GM23248 (cell line): ENCODE data around the gene RGS9. TPM values are rescaled to one million over a fixed set of nuclear protein-coding genes. Genes with fewer than 3 reads are reported as not detected.

ENCODE experiments used
- DNase-seq: peaks from one replicate; pipeline ENCODE4 v3.0.0-alpha.2; 2015
- H2AFZ ChIP-seq: fragments of 200-600 bp; sonication (generic); 2 replicates; pipeline ENCODE4 v1.6.1; 2016; ENCODE audit warnings: antibody characterized with exemption
- H3F3A ChIP-seq: fragments of 200-600 bp; sonication (generic); 2 replicates; pipeline ENCODE4 v1.6.1; 2016; ENCODE audit warnings: mild to moderate bottlenecking, antibody characterized with exemption, mixed run types; ENCODE audit not compliant: insufficient read depth
- H3K27ac ChIP-seq: fragments of 200-600 bp; sonication (generic); 2 replicates; pipeline ENCODE4 v1.5.1; 2016; ENCODE audit warnings: mild to moderate bottlenecking
- H3K27me3 ChIP-seq: fragments of 200-600 bp; sonication (generic); replicated peaks from 2 replicates; pipeline ENCODE4 v1.6.1; 2016; ENCODE audit warnings: mild to moderate bottlenecking; ENCODE audit not compliant: insufficient read depth
- H3K36me3 ChIP-seq: fragments of 200-600 bp; sonication (generic); 2 replicates; pipeline ENCODE4 v1.6.1; 2016; ENCODE audit warnings: low read depth, mild to moderate bottlenecking
- H3K4me1 ChIP-seq: fragments of 200-600 bp; sonication (generic); 2 replicates; pipeline ENCODE4 v1.6.1; 2016; ENCODE audit warnings: mild to moderate bottlenecking; ENCODE audit not compliant: insufficient read depth
- H3K4me2 ChIP-seq: fragments of 200-600 bp; sonication (generic); one replicate; pipeline ENCODE4 v1.6.1; 2016; ENCODE audit warnings: mild to moderate bottlenecking; ENCODE audit not compliant: unreplicated experiment
- H3K4me3 ChIP-seq: fragments of 200-600 bp; sonication (generic); 2 replicates; pipeline ENCODE4 v1.5.1; 2016; ENCODE audit warnings: mild to moderate bottlenecking
- H3K79me2 ChIP-seq: fragments of 200-600 bp; sonication (generic); 2 replicates; pipeline ENCODE4 v1.6.1; 2016; ENCODE audit warnings: mild to moderate bottlenecking; ENCODE audit not compliant: insufficient read depth
- H3K9ac ChIP-seq: fragments of 200-600 bp; sonication (generic); 2 replicates; pipeline ENCODE4 v1.6.1; 2016; ENCODE audit warnings: mild to moderate bottlenecking
- H3K9me2 ChIP-seq: fragments of 200-600 bp; sonication (generic); 2 replicates; pipeline ENCODE4 v1.6.1; 2016; ENCODE audit warnings: mixed run types, mild to moderate bottlenecking, moderate library complexity; ENCODE audit not compliant: insufficient read depth
- H3K9me3 ChIP-seq: fragments of 200-600 bp; sonication (generic); one replicate; pipeline ENCODE4 v1.6.1; 2017; ENCODE audit warnings: low read depth
- H4K20me1 ChIP-seq: fragments of 200-600 bp; sonication (generic); 2 replicates; pipeline ENCODE4 v1.6.0; 2016; ENCODE audit not compliant: insufficient read depth
- EZH2 ChIP-seq: fragments of 200-600 bp; sonication (generic); IDR thresholded peaks from 2 replicates; pipeline ENCODE4 v1.6.1; 2018; ENCODE audit warnings: antibody characterized with exemption, mild to moderate bottlenecking; ENCODE audit not compliant: insufficient read depth, poor library complexity, severe bottlenecking
- EZH2phosphoT487 ChIP-seq: fragments of 200-600 bp; sonication (generic); IDR thresholded peaks from 2 replicates; pipeline ENCODE4 v1.6.1; 2018; ENCODE audit warnings: antibody characterized with exemption, moderate library complexity, mild to moderate bottlenecking, low read depth; ENCODE audit not compliant: insufficient read depth
- WGBS, 2 experiments: methylation state at CpG; one replicate each; pipeline ENCODE4 v1.1.6; 2015 to 2017; ENCODE audit warnings: low lambda C conversion rate in 2 of 2, low coverage in 1 of 2; ENCODE audit errors: missing lambda C conversion rate in 2 of 2; 5-methylcytosine and 5-hydroxymethylcytosine counted together
- in situ Hi-C: fragments of 300-500 bp; cut with MboI; formaldehyde crosslinking; loops from 2 replicates; pipeline ENCODE4 v1.15.0; 2020
- polyA plus RNA-seq: library from polyadenylated mRNA; unstranded; fragments of >200 nt; fragmentation: Nextera tagmentation; extraction: Ambion mirVana; gene quantifications from 2 replicates; pipeline ENCODE4 v1.2.1, GENCODE V29; 2016
- total RNA-seq: library from RNA; depleted of rRNA; stranded (reverse); fragments of >200 nt; shearing (Covaris generic); gene quantifications from 2 replicates; pipeline ENCODE4 v1.2.3, GENCODE V29; 2014

The RGS9 gene
- total and polyA plus RNA-seq, 2 experiments from 2014 or later = 0.43 TPM; not detected in 1

DNA sequence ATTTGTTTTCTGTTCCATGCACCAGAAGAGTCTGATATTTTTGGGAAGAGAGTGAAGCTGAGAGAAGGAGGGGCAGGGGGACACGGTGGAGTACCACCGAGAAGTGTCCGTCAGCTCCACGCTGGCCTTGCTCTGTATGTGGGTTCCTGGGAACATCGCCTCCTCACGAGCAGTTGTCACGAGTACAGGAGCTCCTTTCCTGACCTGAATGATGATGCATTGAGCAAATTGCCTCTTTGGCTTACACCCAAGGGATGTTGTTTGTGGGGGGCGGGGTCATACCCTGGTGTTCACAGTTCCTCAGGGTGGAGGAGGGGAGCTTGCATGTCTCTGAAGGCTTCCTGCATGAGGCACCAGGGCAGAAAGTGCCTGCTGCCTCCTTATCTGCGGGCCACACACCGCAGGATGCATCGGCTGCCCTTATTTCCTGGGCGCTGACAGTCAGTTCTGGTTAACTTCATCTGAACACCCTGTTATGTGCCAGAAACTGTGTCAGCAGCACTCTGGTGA lies 36.2 kb downstream of the RGS9 start:
- no peak overlapping the region for H3K27ac ChIP-seq
- 64 to 65% methylated on average over 12 of the region's 12 CpGs for WGBS, 2 experiments
- no peak overlapping the region for H2AFZ ChIP-seq

DNA sequence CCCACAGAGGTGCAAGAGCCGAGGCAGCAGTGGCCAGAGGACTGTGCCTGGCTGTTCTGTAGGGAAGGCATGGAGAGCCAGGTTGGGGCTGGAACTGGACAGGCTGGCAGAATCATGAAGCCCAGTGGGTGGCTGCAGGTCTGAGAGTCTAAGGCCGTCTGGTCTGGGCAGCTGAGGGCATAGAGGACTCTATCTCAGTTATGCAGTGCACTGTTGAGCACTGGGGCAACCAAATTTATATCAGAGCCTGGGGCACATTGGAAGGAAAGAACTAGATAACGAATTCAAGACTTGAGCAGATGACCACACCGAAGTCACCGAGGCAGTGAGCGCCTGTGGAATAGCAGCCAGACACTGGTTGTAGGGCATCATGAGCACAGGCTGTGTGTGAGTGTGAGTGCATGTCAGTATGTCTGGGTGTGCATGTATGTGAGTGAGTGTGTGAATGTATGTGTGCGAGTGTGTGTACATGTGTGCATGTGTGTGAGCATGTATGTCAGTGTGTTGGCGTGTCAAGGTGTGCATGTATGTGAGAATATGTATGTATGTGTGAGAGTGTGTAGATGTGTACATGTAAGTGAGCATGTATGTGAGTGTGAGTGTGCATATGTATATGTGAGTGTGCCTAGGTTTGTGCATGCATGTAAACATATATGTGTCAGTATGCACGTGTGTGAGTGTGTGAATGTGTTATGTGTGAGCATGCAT lies 37.0 kb downstream of the RGS9 start:
- Histone ChIP-seq H3K27me3 (0 out of 2 replicates have a peak, but pooled peaks cover 1% of the 10 kb centered on the region), H3K36me3 (no peaks in the 10 kb centered on the region), H3K9ac (no peak overlapping the region), H3K79me2 (no peaks in the 10 kb centered on the region), H3K9me2 (no peaks in the 10 kb centered on the region; the same call in 1 of the 2 replicates), H3K4me3 (no peak overlapping the region), H3F3A (no peaks in the 10 kb centered on the region), H3K27ac (no peak overlapping the region), H3K9me3 (no peaks in the 10 kb centered on the region), H3K4me1 (peaks cover 3% of the 10 kb centered on the region; the same call in 1 of the 2 replicates), H3K4me2 (no peak overlapping the region), H4K20me1 (no peaks in the 10 kb centered on the region), H2AFZ (no peak overlapping the region)
- 85 to 86% methylated on average over 9 of the region's 9 CpGs for WGBS, 2 experiments
- in situ Hi-C loops = no loop called here
- DNase-seq = no peak
- TF ChIP-seq EZH2phosphoT487 (no peak), EZH2 (no peak)

More for the DNA sequence above, 36.2 kb downstream of the RGS9 start:
- in situ Hi-C loops = no loop called here
- Histone ChIP-seq H3K36me3 (no peaks in the 10 kb centered on the region), H3K4me1 (peaks cover 3% of the 10 kb centered on the region; the same call in 1 of the 2 replicates), H3K4me3 (no peak overlapping the region), H3K4me2 (no peak overlapping the region), H3K9me3 (no peaks in the 10 kb centered on the region), H3K9ac (no peak overlapping the region), H3K27me3 (0 out of 2 replicates have a peak, but pooled peaks cover 7% of the 10 kb centered on the region), H3K79me2 (no peaks in the 10 kb centered on the region), H4K20me1 (no peaks in the 10 kb centered on the region), H3F3A (no peaks in the 10 kb centered on the region), H3K9me2 (no peaks in the 10 kb centered on the region; the same call in 1 of the 2 replicates)
- TF ChIP-seq EZH2phosphoT487 (no peak), EZH2 (no peak)
- peak; percentile 32 for DNase-seq

DNA sequence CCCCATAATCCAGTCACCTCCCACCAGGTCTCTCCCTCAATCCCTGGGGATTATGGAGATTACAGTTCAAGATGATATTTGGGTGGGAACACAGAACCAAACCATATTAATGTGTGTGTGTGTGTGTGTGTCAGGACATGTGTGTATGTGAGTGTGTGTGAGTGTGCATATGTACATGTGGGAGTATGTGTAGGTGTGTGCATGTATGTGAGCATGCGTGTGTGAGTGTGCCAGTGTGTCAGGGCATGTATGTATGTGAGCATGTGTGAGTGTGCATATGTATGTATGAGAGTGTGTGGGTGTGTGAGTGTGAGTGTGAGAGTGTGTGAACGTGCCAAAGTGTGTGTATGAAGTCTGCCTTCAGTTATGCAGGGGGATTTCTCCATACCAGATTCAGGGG lies 37.8 kb downstream of the RGS9 start:
- TF ChIP-seq EZH2phosphoT487 (no peak), EZH2 (no peak)
- 61 to 79% methylated on average over 2 of the region's 2 CpGs for WGBS, 2 experiments

DNA sequence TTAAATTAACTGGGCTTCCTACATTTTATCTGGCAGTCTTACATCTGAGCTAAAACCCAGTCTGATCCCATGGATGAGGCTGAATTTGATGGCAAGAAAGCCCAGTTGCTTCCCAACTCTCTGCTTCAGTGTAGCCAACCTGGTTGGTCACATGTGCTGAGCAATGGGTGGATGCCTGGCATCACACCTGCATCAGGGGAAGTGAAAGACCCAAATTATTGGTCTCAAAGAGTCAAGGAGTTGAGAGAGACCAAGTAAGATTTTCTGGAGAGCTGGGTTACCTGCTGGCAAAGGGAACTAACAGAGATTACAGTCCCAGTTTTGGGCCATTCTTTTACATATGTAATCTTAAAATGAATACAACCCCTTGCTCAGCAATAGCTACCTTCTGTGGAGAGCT lies 38.8 kb downstream of the RGS9 start:
- H4K20me1 ChIP-seq = no peaks in the 10 kb centered on the region
- no peaks in the 10 kb centered on the region; the same call in 1 of the 2 replicates for H3K9me2 ChIP-seq
- DNase-seq = no peak
- TF ChIP-seq EZH2phosphoT487 (no peak), EZH2 (no peak)
- no peaks in the 10 kb centered on the region for H3K9me3 ChIP-seq
- no peaks in the 10 kb centered on the region for H3K36me3 ChIP-seq
- H3K27ac ChIP-seq = no peak overlapping the region
- no peaks in the 10 kb centered on the region for H3K27me3 ChIP-seq
- H2AFZ ChIP-seq = no peak overlapping the region
- H3K4me2 ChIP-seq = no peak overlapping the region
- H3K79me2 ChIP-seq = no peaks in the 10 kb centered on the region
- H3K4me3 ChIP-seq = no peak overlapping the region
- peaks cover 3% of the 10 kb centered on the region; the same call in 1 of the 2 replicates for H3K4me1 ChIP-seq
- no peaks in the 10 kb centered on the region for H3F3A ChIP-seq
- in situ Hi-C loops = no loop called here
- H3K9ac ChIP-seq = no peak overlapping the region

More for the DNA sequence above, 37.8 kb downstream of the RGS9 start:
- Histone ChIP-seq H2AFZ (no peak overlapping the region), H3K9ac (no peak overlapping the region), H3K36me3 (no peaks in the 10 kb centered on the region), H3K9me2 (no peaks in the 10 kb centered on the region; the same call in 1 of the 2 replicates), H3K4me2 (no peak overlapping the region), H3K27me3 (no peaks in the 10 kb centered on the region), H3K4me1 (peaks cover 3% of the 10 kb centered on the region; the same call in 1 of the 2 replicates), H3K9me3 (no peaks in the 10 kb centered on the region), H4K20me1 (no peaks in the 10 kb centered on the region), H3K4me3 (no peak overlapping the region), H3F3A (no peaks in the 10 kb centered on the region), H3K79me2 (no peaks in the 10 kb centered on the region), H3K27ac (no peak overlapping the region)
- DNase-seq = no peak
- in situ Hi-C loops = no loop called here
